HepG2 (cell line): Measurements from ENCODE around the gene DCAF8. TPM values are rescaled to one million over a fixed set of nuclear protein-coding genes. Genes with fewer than 3 reads are reported as not detected.

ENCODE experiments used
- ATAC-seq: fragments of 200-7000 bp; cut with Tn5 transposase; 3 replicates; pipeline ENCODE4 v1.9.1; 2020; ENCODE audit warnings: mild to moderate bottlenecking, moderate library complexity
- BruUV-seq: library from RNA; stranded (reverse); fragments of 400-500 nt; replicated peaks from 2 replicates; lab custom pipeline; 2021; lab: Mats Ljungman, UMichigan
- CTCF ChIA-PET: fragments of 300-600 bp; formaldehyde crosslinking; extraction: SDS; loops from one replicate; lab custom pipeline; 2021; ENCODE audit warnings: low total read pairs, inconsistent platforms, low intra/inter-chr PET ratio; lab: Yijun Ruan, JAX
- POLR2A ChIA-PET: fragments of 350-600 bp; sonication (Branson Sonifier 250); formaldehyde crosslinking; loops from one replicate; lab custom pipeline; 2020; ENCODE audit warnings: antibody characterized with exemption, inconsistent platforms; lab: Yijun Ruan, JAX
- DNase-seq: peaks from one replicate; pipeline ENCODE4 v3.0.0-alpha.2; 2015; ENCODE audit warnings: low spot score
- FAIRE-seq: peaks from 3 replicates; lab custom pipeline; 2011; peaks lifted over from hg19 to GRCh38; lab: Jason Lieb, UNC
- H2AFZ ChIP-seq: one replicate; pipeline ENCODE4 v1.6.1; 2011; ENCODE audit warnings: low read length, inconsistent platforms
- H3K27ac ChIP-seq: fragments of 300-600 bp; 3 replicates; pipeline ENCODE4 v1.8.0; 2011; ENCODE audit warnings: mixed run types, mild to moderate bottlenecking, mixed read lengths, low read length, inconsistent platforms; ENCODE audit not compliant: insufficient read depth; ENCODE audit errors: extremely low read length
- H3K27me3 ChIP-seq, 2 experiments: fragments of 200-600 bp in 1 of 2; 2 replicates in 1 of 2; 3 replicates in 1 of 2; pipeline versions ENCODE4 v1.6.0 to v1.8.0; 2011; ENCODE audit warnings: low read length in 2 of 2, mild to moderate bottlenecking in 2 of 2, moderate library complexity in 2 of 2, inconsistent platforms in 1 of 2; ENCODE audit not compliant: insufficient read depth in 2 of 2, control insufficient read depth in 1 of 2
- H3K36me3 ChIP-seq, 2 experiments: fragments of 200-600 bp in 1 of 2; replicated peaks in 1 of 2; 2 replicates in 1 of 2; 3 replicates in 1 of 2; pipeline versions ENCODE4 v1.5.1 to v1.8.0; 2011; ENCODE audit warnings: low read length in 2 of 2, inconsistent platforms in 1 of 2; ENCODE audit not compliant: insufficient read depth in 2 of 2, control insufficient read depth in 1 of 2
- H3K4me1 ChIP-seq: 2 replicates; pipeline ENCODE4 v1.5.1; 2012; ENCODE audit warnings: low read length, inconsistent platforms; ENCODE audit not compliant: insufficient read depth
- H3K4me2 ChIP-seq: 2 replicates; pipeline ENCODE4 v1.6.0; 2011; ENCODE audit warnings: low read depth, low read length, inconsistent platforms
- H3K4me3 ChIP-seq, 3 experiments: fragments of 200-600 bp in 1 of 3; sonication (generic), shearing (Covaris generic) in 1 of 3; replicated peaks in 1 of 3; 2 replicates each; pipeline ENCODE4 v1.5.1; 2011 to 2016; ENCODE audit warnings: low read length in 3 of 3, inconsistent platforms in 2 of 3, low read depth in 2 of 3, mild to moderate bottlenecking in 2 of 3, control low read depth in 1 of 3, mixed read lengths in 1 of 3; ENCODE audit not compliant: insufficient read depth in 1 of 3
- H3K79me2 ChIP-seq: one replicate; pipeline ENCODE4 v1.6.1; 2011; ENCODE audit warnings: low read length, inconsistent platforms; ENCODE audit not compliant: insufficient read depth
- H3K9ac ChIP-seq: 2 replicates; pipeline ENCODE4 v1.6.0; 2011; ENCODE audit warnings: mild to moderate bottlenecking, low read depth, low read length, inconsistent platforms; ENCODE audit not compliant: insufficient read depth
- H3K9me3 ChIP-seq: 2 replicates; pipeline ENCODE4 v1.5.1; 2012; ENCODE audit warnings: mild to moderate bottlenecking, low read length
- H4K20me1 ChIP-seq: 2 replicates; pipeline ENCODE4 v1.6.0; 2011; ENCODE audit warnings: inconsistent platforms, mild to moderate bottlenecking, low read length, moderate library complexity; ENCODE audit not compliant: insufficient read depth
- CBFB ChIP-seq: sonication (generic); formaldehyde crosslinking; IDR thresholded peaks from 2 replicates; pipeline ENCODE4 v1.4.0; 2020; ENCODE audit warnings: missing genetic modification reagents
- FOXK2 ChIP-seq: fragments of 450-650 bp; IDR thresholded peaks from 2 replicates; pipeline ENCODE4 v1.6.1; 2016
- GABPB1 ChIP-seq: IDR thresholded peaks from 2 replicates; pipeline ENCODE4 v1.6.1; 2016; ENCODE audit warnings: mild to moderate bottlenecking, missing genetic modification reagents, moderate library complexity, missing compliant biosample characterization
- HMG20B ChIP-seq: conservative IDR thresholded peaks from 2 replicates; pipeline ENCODE4 v1.6.1; 2016; ENCODE audit warnings: missing genetic modification reagents, missing compliant biosample characterization
- HOXA9 ChIP-seq: sonication (generic); formaldehyde crosslinking; IDR thresholded peaks from 2 replicates; pipeline ENCODE4 v1.8.1; 2022; ENCODE audit warnings: missing genetic modification reagents, mild to moderate bottlenecking, moderate library complexity, borderline replicate concordance
- MTF2 ChIP-seq: sonication (generic); formaldehyde crosslinking; IDR thresholded peaks from 2 replicates; pipeline ENCODE4 v1.5.0; 2020; ENCODE audit warnings: missing genetic modification reagents, borderline replicate concordance
- SRY ChIP-seq: sonication (generic); formaldehyde crosslinking; IDR thresholded peaks from 2 replicates; pipeline ENCODE4 v1.8.0; 2022; ENCODE audit warnings: mild to moderate bottlenecking, missing genetic modification reagents
- TSC22D2 ChIP-seq: sonication (generic); formaldehyde crosslinking; IDR thresholded peaks from 2 replicates; pipeline ENCODE4 v1.5.1; 2020; ENCODE audit warnings: missing genetic modification reagents, mild to moderate bottlenecking, borderline replicate concordance
- ZNF124 ChIP-seq: sonication (generic); formaldehyde crosslinking; IDR thresholded peaks from 2 replicates; pipeline ENCODE4 v1.4.0; 2020; ENCODE audit warnings: missing genetic modification reagents
- ZNF317 ChIP-seq: sonication (generic); formaldehyde crosslinking; IDR thresholded peaks from 2 replicates; pipeline ENCODE4 v1.5.0; 2020; ENCODE audit warnings: mild to moderate bottlenecking, missing genetic modification reagents
- ZNF552 ChIP-seq: sonication (generic); formaldehyde crosslinking; IDR thresholded peaks from 2 replicates; pipeline ENCODE4 v1.9.0; 2022; ENCODE audit warnings: missing genetic modification reagents, mild to moderate bottlenecking, borderline replicate concordance
- ZNF746 ChIP-seq: sonication (generic); formaldehyde crosslinking; IDR thresholded peaks from 2 replicates; pipeline ENCODE4 v1.8.0; 2022; ENCODE audit warnings: mild to moderate bottlenecking, missing genetic modification reagents
- ZNF761 ChIP-seq: sonication (generic); formaldehyde crosslinking; conservative IDR thresholded peaks from 2 replicates; pipeline ENCODE4 v1.4.0; 2020; ENCODE audit warnings: mild to moderate bottlenecking, missing genetic modification reagents
- ZNF788 ChIP-seq: sonication (generic); formaldehyde crosslinking; IDR thresholded peaks from 2 replicates; pipeline ENCODE4 v1.5.0; 2020; ENCODE audit warnings: mild to moderate bottlenecking, missing genetic modification reagents, borderline replicate concordance
- WGBS: methylation state at CpG from one replicate; pipeline ENCODE4 v1.1.6; 2017; ENCODE audit warnings: low lambda C conversion rate; 5-methylcytosine and 5-hydroxymethylcytosine counted together
- in situ Hi-C: cut with HindIII; loops from 2 replicates; pipeline ENCODE4 v1.10.0; 2017; ENCODE audit warnings: low pct_unique_long_range_greater_than_20kb; ENCODE audit not compliant: extremely low pct_ligation_motif_present
- intact Hi-C: fragments of 100-400 bp; cut with micrococcal nuclease; formaldehyde crosslinking; loops from one replicate; pipeline ENCODE4 v1.10.0; 2022; ENCODE audit not compliant: unreplicated experiment
- polyA plus RNA-seq, 8 experiments: library from polyadenylated mRNA; depleted of rRNA in 3 of 8; stranded (reverse) in 7 of 8; unstranded in 1 of 8; fragments of >200 nt; fragmentation: Illumina TruSeq in 4 of 8; extraction: Trizol in 4 of 8; gene quantifications; 2 replicates each; pipeline versions ENCODE4 v1.2.1 to v1.2.3, GENCODE V29; 2011 to 2016; ENCODE audit warnings: low read depth in 4 of 8, missing spikeins in 1 of 8, mixed read lengths in 1 of 8; ENCODE audit not compliant: insufficient read depth in 1 of 8
- total RNA-seq, 5 experiments: library from RNA; depleted of rRNA; stranded (reverse); fragments of >200 nt; fragmentation: Illumina TruSeq; extraction: Trizol; gene quantifications; 2 replicates each; pipeline ENCODE4 v1.2.3, GENCODE V29; 2016; ENCODE audit warnings: low read depth in 1 of 5
- TF ChIP-seq, protein P1 (sequence below): sonication (generic); formaldehyde crosslinking; IDR thresholded peaks from 2 replicates; pipeline ENCODE4 v1.5.1; 2020; ENCODE audit warnings: missing genetic modification reagents, mild to moderate bottlenecking, borderline replicate concordance
- TF ChIP-seq, protein P2 (sequence below): sonication (generic); formaldehyde crosslinking; IDR thresholded peaks from 2 replicates; pipeline ENCODE4 v1.9.0; 2021; ENCODE audit warnings: missing genetic modification reagents, borderline replicate concordance
- TF ChIP-seq, protein P3 (sequence below): sonication (generic); formaldehyde crosslinking; IDR thresholded peaks from 2 replicates; pipeline ENCODE4 v1.5.0; 2020; ENCODE audit warnings: mild to moderate bottlenecking, missing genetic modification reagents
- TF ChIP-seq, protein P4 (sequence below): sonication (generic); formaldehyde crosslinking; IDR thresholded peaks from 2 replicates; pipeline ENCODE4 v1.5.0; 2020; ENCODE audit warnings: mild to moderate bottlenecking, missing genetic modification reagents

Gene DCAF8
- total and polyA plus RNA-seq, 2 of the 13 experiments (the other 11 are each of a cell fraction or from before 2014, with no cell fraction given), result 73.4 to 79.8 TPM

DNA sequence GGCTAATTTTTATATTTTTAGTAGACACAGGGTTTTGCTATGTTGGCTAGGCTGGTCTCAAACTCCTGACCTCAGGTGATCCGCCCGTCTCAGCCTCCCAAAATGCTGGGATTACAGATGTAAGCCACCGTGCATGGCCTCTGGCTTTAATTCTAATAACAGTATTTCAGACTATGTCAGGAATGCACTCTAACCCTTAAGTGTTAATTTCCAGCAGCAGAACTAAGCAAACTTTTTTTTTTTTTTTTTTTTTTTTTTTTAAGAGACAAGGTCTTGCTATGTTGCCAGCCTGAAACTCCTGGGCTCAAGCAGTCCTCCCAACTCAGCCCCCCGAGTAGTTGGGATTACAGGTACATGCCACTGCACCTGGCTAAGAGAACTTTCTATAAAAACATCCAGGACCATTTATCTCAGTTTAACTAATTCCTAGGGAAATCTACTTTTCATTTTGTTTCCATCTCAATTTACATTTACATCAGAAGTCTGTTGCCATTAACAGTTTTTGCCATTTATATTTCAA, 6.5 kb downstream of the DCAF8 start:
- FAIRE-seq (no peak), ATAC-seq (no peak), DNase-seq (no peak)
- Histone ChIP-seq H3K36me3 (no peaks in the 10 kb centered on the region; a peak in 3 of 5 replicates), H3K9me3 (no peaks in the 10 kb centered on the region), H3K79me2 (peaks cover 42% of the 10 kb centered on the region), H4K20me1 (peaks cover 17% of the 10 kb centered on the region; the same call in 1 of the 2 replicates), H3K4me1 (peaks cover 57% of the 10 kb centered on the region), H3K4me2 (no peak overlapping the region), H3K27me3 (no peaks in the 10 kb centered on the region), H2AFZ (no peak overlapping the region), H3K27ac (no peak overlapping the region), H3K9ac (no peak overlapping the region), H3K4me3 (no peak overlapping the region)
- WGBS, result 93% methylated on average over 4 of the region's 4 CpGs
- no TSS peak for BruUV-seq
- TF ChIP-seq CBFB (CRISPR knock-in tag), result no peak
- no peak for TF ChIP-seq ZNF552 (CRISPR knock-in tag)
- TF ChIP-seq, protein P1, sequence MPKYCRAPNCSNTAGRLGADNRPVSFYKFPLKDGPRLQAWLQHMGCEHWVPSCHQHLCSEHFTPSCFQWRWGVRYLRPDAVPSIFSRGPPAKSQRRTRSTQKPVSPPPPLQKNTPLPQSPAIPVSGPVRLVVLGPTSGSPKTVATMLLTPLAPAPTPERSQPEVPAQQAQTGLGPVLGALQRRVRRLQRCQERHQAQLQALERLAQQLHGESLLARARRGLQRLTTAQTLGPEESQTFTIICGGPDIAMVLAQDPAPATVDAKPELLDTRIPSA (CRISPR knock-in tag), result no peak
- no peak for TF ChIP-seq HMG20B
- no peak for TF ChIP-seq ZNF761 (CRISPR knock-in tag)
- no peak for TF ChIP-seq ZNF317 (CRISPR knock-in tag)
- TF ChIP-seq TSC22D2 (CRISPR knock-in tag), result no peak
- TF ChIP-seq SRY (CRISPR knock-in tag), result no peak
- TF ChIP-seq ZNF788 (CRISPR knock-in tag), result no peak
- TF ChIP-seq MTF2 (CRISPR knock-in tag), result no peak
- TF ChIP-seq, protein P2, sequence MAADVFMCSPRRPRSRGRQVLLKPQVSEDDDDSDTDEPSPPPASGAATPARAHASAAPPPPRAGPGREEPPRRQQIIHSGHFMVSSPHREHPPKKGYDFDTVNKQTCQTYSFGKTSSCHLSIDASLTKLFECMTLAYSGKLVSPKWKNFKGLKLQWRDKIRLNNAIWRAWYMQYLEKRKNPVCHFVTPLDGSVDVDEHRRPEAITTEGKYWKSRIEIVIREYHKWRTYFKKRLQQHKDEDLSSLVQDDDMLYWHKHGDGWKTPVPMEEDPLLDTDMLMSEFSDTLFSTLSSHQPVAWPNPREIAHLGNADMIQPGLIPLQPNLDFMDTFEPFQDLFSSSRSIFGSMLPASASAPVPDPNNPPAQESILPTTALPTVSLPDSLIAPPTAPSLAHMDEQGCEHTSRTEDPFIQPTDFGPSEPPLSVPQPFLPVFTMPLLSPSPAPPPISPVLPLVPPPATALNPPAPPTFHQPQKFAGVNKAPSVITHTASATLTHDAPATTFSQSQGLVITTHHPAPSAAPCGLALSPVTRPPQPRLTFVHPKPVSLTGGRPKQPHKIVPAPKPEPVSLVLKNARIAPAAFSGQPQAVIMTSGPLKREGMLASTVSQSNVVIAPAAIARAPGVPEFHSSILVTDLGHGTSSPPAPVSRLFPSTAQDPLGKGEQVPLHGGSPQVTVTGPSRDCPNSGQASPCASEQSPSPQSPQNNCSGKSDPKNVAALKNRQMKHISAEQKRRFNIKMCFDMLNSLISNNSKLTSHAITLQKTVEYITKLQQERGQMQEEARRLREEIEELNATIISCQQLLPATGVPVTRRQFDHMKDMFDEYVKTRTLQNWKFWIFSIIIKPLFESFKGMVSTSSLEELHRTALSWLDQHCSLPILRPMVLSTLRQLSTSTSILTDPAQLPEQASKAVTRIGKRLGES (CRISPR knock-in tag), result no peak
- no peak for TF ChIP-seq ZNF746
- TF ChIP-seq, protein P3, sequence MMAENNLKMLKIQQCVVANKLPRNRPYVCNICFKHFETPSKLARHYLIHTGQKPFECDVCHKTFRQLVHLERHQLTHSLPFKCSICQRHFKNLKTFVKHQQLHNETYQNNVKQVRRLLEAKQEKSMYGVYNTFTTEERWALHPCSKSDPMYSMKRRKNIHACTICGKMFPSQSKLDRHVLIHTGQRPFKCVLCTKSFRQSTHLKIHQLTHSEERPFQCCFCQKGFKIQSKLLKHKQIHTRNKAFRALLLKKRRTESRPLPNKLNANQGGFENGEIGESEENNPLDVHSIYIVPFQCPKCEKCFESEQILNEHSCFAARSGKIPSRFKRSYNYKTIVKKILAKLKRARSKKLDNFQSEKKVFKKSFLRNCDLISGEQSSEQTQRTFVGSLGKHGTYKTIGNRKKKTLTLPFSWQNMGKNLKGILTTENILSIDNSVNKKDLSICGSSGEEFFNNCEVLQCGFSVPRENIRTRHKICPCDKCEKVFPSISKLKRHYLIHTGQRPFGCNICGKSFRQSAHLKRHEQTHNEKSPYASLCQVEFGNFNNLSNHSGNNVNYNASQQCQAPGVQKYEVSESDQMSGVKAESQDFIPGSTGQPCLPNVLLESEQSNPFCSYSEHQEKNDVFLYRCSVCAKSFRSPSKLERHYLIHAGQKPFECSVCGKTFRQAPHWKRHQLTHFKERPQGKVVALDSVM (CRISPR knock-in tag), result no peak
- TF ChIP-seq HOXA9 (CRISPR knock-in tag), result no peak
- TF ChIP-seq, protein P4, sequence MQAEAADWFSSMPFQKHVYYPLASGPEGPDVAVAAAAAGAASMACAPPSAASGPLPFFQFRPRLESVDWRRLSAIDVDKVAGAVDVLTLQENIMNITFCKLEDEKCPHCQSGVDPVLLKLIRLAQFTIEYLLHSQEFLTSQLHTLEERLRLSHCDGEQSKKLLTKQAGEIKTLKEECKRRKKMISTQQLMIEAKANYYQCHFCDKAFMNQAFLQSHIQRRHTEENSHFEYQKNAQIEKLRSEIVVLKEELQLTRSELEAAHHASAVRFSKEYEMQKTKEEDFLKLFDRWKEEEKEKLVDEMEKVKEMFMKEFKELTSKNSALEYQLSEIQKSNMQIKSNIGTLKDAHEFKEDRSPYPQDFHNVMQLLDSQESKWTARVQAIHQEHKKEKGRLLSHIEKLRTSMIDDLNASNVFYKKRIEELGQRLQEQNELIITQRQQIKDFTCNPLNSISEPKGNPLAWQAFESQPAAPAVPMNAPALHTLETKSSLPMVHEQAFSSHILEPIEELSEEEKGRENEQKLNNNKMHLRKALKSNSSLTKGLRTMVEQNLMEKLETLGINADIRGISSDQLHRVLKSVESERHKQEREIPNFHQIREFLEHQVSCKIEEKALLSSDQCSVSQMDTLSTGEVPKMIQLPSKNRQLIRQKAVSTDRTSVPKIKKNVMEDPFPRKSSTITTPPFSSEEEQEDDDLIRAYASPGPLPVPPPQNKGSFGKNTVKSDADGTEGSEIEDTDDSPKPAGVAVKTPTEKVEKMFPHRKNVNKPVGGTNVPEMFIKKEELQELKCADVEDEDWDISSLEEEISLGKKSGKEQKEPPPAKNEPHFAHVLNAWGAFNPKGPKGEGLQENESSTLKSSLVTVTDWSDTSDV (CRISPR knock-in tag), result no peak
- TF ChIP-seq GABPB1 (CRISPR knock-in tag), result no peak
- TF ChIP-seq FOXK2, result no peak
- TF ChIP-seq ZNF124 (CRISPR knock-in tag), result no peak
- ChIA-PET CTCF (no interaction called here), POLR2A (no interaction called here)
- in situ Hi-C loops, result no loop called here
- intact Hi-C loops, result no loop called here
